DOHH2 (cell line): ENCODE data around the gene STRIP1.

Experiments
- H3F3A ChIP-seq: fragments of 200-600 bp; sonication (generic), shearing (Covaris generic); 2 replicates; pipeline ENCODE4 v1.6.0; 2016; ENCODE audit warnings: antibody characterized with exemption, mild to moderate bottlenecking; ENCODE audit not compliant: control insufficient read depth, insufficient read depth
- H3K27ac ChIP-seq: fragments of 200-600 bp; sonication (generic); 2 replicates; pipeline ENCODE4 v1.5.1; 2014; ENCODE audit warnings: low read depth, mild to moderate bottlenecking, low read length, moderate library complexity
- H3K27me3 ChIP-seq: fragments of 200-600 bp; sonication (generic); 2 replicates; pipeline ENCODE4 v1.6.1; 2014; ENCODE audit warnings: mild to moderate bottlenecking, low read length, mixed read lengths; ENCODE audit not compliant: control insufficient read depth
- H3K36me3 ChIP-seq: fragments of 200-600 bp; sonication (generic); 2 replicates; pipeline ENCODE4 v1.6.1; 2014; ENCODE audit warnings: mild to moderate bottlenecking, low read length, moderate library complexity, mixed read lengths; ENCODE audit not compliant: control insufficient read depth
- H3K4me1 ChIP-seq: fragments of 200-600 bp; sonication (generic); 2 replicates; pipeline ENCODE4 v1.6.1; 2014; ENCODE audit warnings: mild to moderate bottlenecking, low read length, mixed read lengths; ENCODE audit not compliant: control insufficient read depth
- H3K4me2 ChIP-seq: fragments of 200-600 bp; sonication (generic); 2 replicates; pipeline ENCODE4 v1.6.0; 2014; ENCODE audit warnings: mild to moderate bottlenecking, low read length, moderate library complexity
- H3K4me3 ChIP-seq: fragments of 200-600 bp; sonication (generic); 2 replicates; pipeline ENCODE4 v1.5.1; 2014; ENCODE audit warnings: mild to moderate bottlenecking, low read length, mixed read lengths
- H3K79me2 ChIP-seq: fragments of 200-600 bp; sonication (generic); 2 replicates; pipeline ENCODE4 v1.6.1; 2014; ENCODE audit warnings: mild to moderate bottlenecking, low read length, mixed read lengths; ENCODE audit not compliant: control insufficient read depth
- H3K9me2 ChIP-seq: fragments of 200-600 bp; sonication (generic); replicated peaks from 2 replicates; pipeline ENCODE4 v1.6.1; 2014; ENCODE audit warnings: mild to moderate bottlenecking, low read length, mixed read lengths; ENCODE audit not compliant: control insufficient read depth
- H3K9me3 ChIP-seq: fragments of 200-600 bp; sonication (generic); 2 replicates; pipeline ENCODE4 v1.6.1; 2014; ENCODE audit warnings: antibody characterized with exemption, low read length, mixed read lengths; ENCODE audit not compliant: control insufficient read depth, insufficient read depth
- H4K20me1 ChIP-seq: fragments of 200-600 bp; sonication (generic); 2 replicates; pipeline ENCODE4 v1.6.0; 2014; ENCODE audit warnings: low read depth, mild to moderate bottlenecking, antibody characterized with exemption, low read length, moderate library complexity; ENCODE audit not compliant: control insufficient read depth, insufficient read depth
- CTCF ChIP-seq: fragments of 200-600 bp; sonication (generic); IDR thresholded peaks from one replicate; pipeline ENCODE4 v1.5.1; 2014; ENCODE audit warnings: antibody characterized with exemption, mild to moderate bottlenecking, low read depth, low read length; ENCODE audit not compliant: poor library complexity, severe bottlenecking
- EZH2phosphoT487 ChIP-seq: fragments of 200-600 bp; sonication (generic); IDR thresholded peaks from 2 replicates; pipeline ENCODE4 v1.6.1; 2017; ENCODE audit warnings: borderline replicate concordance, mild to moderate bottlenecking, antibody characterized with exemption, low read length, moderate library complexity, mixed read lengths

The STRIP1 gene

GRCh38 chr1:110048923-110049601, 14.6 kb downstream of the STRIP1 start:
- Histone ChIP-seq H4K20me1 (no peaks in the 10 kb centered on the region), H3F3A (no peaks in the 10 kb centered on the region), H3K36me3 (peaks cover 81% of the 10 kb centered on the region), H3K9me2 (no peaks in the 10 kb centered on the region), H3K27ac (no peak overlapping the region), H3K4me2 (no peak overlapping the region), H3K27me3 (no peaks in the 10 kb centered on the region), H3K9me3 (no peaks in the 10 kb centered on the region), H3K4me1 (no peaks in the 10 kb centered on the region), H3K79me2 (no peaks in the 10 kb centered on the region), H3K4me3 (no peak overlapping the region)
- TF ChIP-seq CTCF (no peak), EZH2phosphoT487 (no peak)

- Histone ChIP-seq H3K4me3 (no peak overlapping the region), H3F3A (no peaks in the 10 kb centered on the region), H3K27ac (no peak overlapping the region), H3K4me1 (no peaks in the 10 kb centered on the region), H4K20me1 (no peaks in the 10 kb centered on the region), H3K9me3 (no peaks in the 10 kb centered on the region), H3K27me3 (no peaks in the 10 kb centered on the region), H3K79me2 (no peaks in the 10 kb centered on the region), H3K4me2 (no peak overlapping the region), H3K9me2 (no peaks in the 10 kb centered on the region), H3K36me3 (peaks cover 82% of the 10 kb centered on the region)
- TF ChIP-seq EZH2phosphoT487 (no peak), CTCF (no peak)
Observed at GRCh38 chr1:110049801-110050601, 15.6 kb downstream of the STRIP1 start.

DNA sequence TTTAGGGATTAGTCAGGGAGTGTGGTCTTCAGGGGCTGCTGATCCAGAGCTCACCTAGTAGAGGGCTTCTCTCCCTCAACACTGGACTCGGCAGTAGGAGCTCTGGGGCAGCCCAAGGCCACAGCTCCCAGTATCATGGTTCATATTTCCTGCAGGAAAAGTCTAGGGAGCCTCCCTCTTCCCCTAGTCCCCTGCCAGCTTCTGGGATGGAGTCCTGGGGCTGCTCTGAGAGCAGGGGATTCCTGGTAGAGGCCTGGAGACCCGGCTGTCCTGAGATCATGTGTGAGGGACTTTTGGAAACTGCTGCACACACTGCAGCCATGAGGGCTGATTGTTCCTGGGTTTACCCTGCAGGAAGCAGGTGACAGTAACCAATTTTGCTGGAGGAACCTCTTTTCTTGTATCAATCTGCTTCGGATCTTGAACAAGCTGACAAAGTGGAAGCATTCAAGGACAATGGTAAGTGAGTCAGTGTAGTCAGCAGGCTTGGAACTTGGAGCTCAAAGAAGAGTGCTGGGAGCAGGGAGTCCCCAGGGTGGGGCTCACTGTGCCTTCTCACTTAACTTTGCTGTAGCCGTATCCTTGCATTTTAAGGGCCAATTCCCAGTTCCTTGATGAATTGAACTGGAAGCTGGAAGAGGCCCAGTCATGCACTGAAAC, 16.3 kb downstream of the STRIP1 start:
- no peaks in the 10 kb centered on the region for H3K4me1 ChIP-seq
- peaks cover 84% of the 10 kb centered on the region for H3K36me3 ChIP-seq
- no peak overlapping the region for H3K4me3 ChIP-seq

More for the DNA sequence above, 16.3 kb downstream of the STRIP1 start:
- TF ChIP-seq EZH2phosphoT487, result no peak
- no peak for TF ChIP-seq CTCF
- no peaks in the 10 kb centered on the region for H4K20me1 ChIP-seq
- H3K9me2 ChIP-seq, result no peaks in the 10 kb centered on the region
- H3K4me2 ChIP-seq, result no peak overlapping the region
- H3K79me2 ChIP-seq, result no peaks in the 10 kb centered on the region
- H3F3A ChIP-seq, result no peaks in the 10 kb centered on the region
- no peak overlapping the region for H3K27ac ChIP-seq
- no peaks in the 10 kb centered on the region for H3K9me3 ChIP-seq
- H3K27me3 ChIP-seq, result no peaks in the 10 kb centered on the region
